HCT116 (cell line): ENCODE measurements around the gene EPHA6. TPM values are rescaled to one million over a fixed set of nuclear protein-coding genes. Genes with fewer than 3 reads are reported as not detected.

Experiments used
- ATAC-seq: fragments of 200-7000 bp; cut with Tn5 transposase; 2 replicates; pipeline ENCODE4 v1.9.1; 2020; ENCODE audit warnings: mild to moderate bottlenecking, moderate library complexity
- BruUV-seq: library from RNA; stranded (reverse); fragments of 400-500 nt; replicated peaks from 2 replicates; lab custom pipeline; 2021; lab: Mats Ljungman, UMichigan
- CTCF ChIA-PET: fragments of 300-600 bp; sonication (Branson Sonifier 250); formaldehyde crosslinking; loops from one replicate; lab custom pipeline; 2021; ENCODE audit warnings: antibody characterized with exemption; lab: Charles Lee
- POLR2A ChIA-PET: fragments of 300-600, 350-600 bp; sonication (Branson Sonifier 250); formaldehyde crosslinking; loops from one replicate; lab custom pipeline; 2021; ENCODE audit warnings: antibody characterized with exemption; lab: Charles Lee
- RAD21 ChIA-PET, 2 experiments: fragments of 300-600 bp; sonication (Branson Sonifier 250); formaldehyde crosslinking; loops; one replicate each; lab custom pipeline; 2023; ENCODE audit warnings: low total read pairs in 2 of 2; ENCODE audit not compliant: uncharacterized antibody in 2 of 2, unreplicated experiment in 2 of 2, low non-redundant PET in 1 of 2; lab: Charles Lee
- DNase-seq: peaks from one replicate; pipeline ENCODE4 v3.0.0-alpha.2; 2010; ENCODE audit warnings: low read depth, low spot score
- H2AFZ ChIP-seq: fragments of 200-600 bp; shearing (Covaris generic), sonication (generic); 2 replicates; pipeline ENCODE4 v1.6.1; 2017; ENCODE audit warnings: low read depth, mixed run types, mixed read lengths, antibody characterized with exemption, low read length; ENCODE audit not compliant: poor library complexity, severe bottlenecking
- H3K27ac ChIP-seq: 2 replicates; pipeline ENCODE4 v1.5.1; 2012; ENCODE audit warnings: low read depth, low read length
- H3K27me3 ChIP-seq: fragments of 200-600 bp; sonication (generic); 2 replicates; pipeline ENCODE4 v1.6.1; 2016; ENCODE audit warnings: mixed run types, low read length, mixed read lengths; ENCODE audit not compliant: insufficient read depth
- H3K36me3 ChIP-seq, 2 experiments: fragments of 200-500 bp in 1 of 2; fragments of 200-600 bp in 1 of 2; sonication (Bioruptor generic) in 1 of 2; sonication (generic) in 1 of 2; 2 replicates each; pipeline versions ENCODE4 v1.5.1 to v1.6.1; 2014 to 2016; ENCODE audit warnings: low read length in 2 of 2, inconsistent platforms in 1 of 2, mixed read lengths in 1 of 2, mixed run types in 1 of 2; ENCODE audit not compliant: insufficient read depth in 2 of 2, control insufficient read depth in 1 of 2
- H3K4me1 ChIP-seq, 2 experiments: fragments of 200-600 bp in 1 of 2; sonication (generic) in 1 of 2; 2 replicates each; pipeline versions ENCODE4 v1.5.1 to v1.6.1; 2012 to 2017; ENCODE audit warnings: low read length in 2 of 2, inconsistent platforms in 1 of 2, mild to moderate bottlenecking in 1 of 2, mixed read lengths in 1 of 2, mixed run types in 1 of 2, moderate library complexity in 1 of 2; ENCODE audit not compliant: insufficient read depth in 2 of 2, control insufficient read depth in 1 of 2
- H3K4me2 ChIP-seq: fragments of 200-600 bp; sonication (generic); 2 replicates; pipeline ENCODE4 v1.6.1; 2017; ENCODE audit warnings: mixed run types, low read length, mixed read lengths
- H3K4me3 ChIP-seq, 2 experiments: fragments of 200-600 bp in 1 of 2; sonication (generic) in 1 of 2; replicated peaks in 1 of 2; 2 replicates each; pipeline ENCODE4 v1.5.1; 2011 to 2016; ENCODE audit warnings: low read length in 2 of 2, control low read depth in 1 of 2, low read depth in 1 of 2, mild to moderate bottlenecking in 1 of 2, mixed read lengths in 1 of 2, mixed run types in 1 of 2
- H3K79me2 ChIP-seq: fragments of 200-600 bp; sonication (generic); 2 replicates; pipeline ENCODE4 v1.6.1; 2017; ENCODE audit warnings: mild to moderate bottlenecking, mixed run types, low read length, moderate library complexity, mixed read lengths; ENCODE audit not compliant: insufficient read depth
- H3K9ac ChIP-seq: fragments of 200-600 bp; sonication (generic); 2 replicates; pipeline ENCODE4 v1.6.1; 2016; ENCODE audit warnings: low read length, mixed read lengths
- H3K9me2 ChIP-seq: fragments of 200-600 bp; sonication (generic), shearing (Covaris generic); 2 replicates; pipeline ENCODE4 v1.6.1; 2017; ENCODE audit warnings: mixed run types, mild to moderate bottlenecking, moderate library complexity; ENCODE audit not compliant: insufficient read depth
- H3K9me3 ChIP-seq, 2 experiments: fragments of 200-500 bp in 1 of 2; fragments of 200-600 bp in 1 of 2; sonication (Bioruptor generic) in 1 of 2; sonication (generic) in 1 of 2; 2 replicates each; pipeline ENCODE4 v1.6.1; 2014 to 2017; ENCODE audit warnings: low read length in 2 of 2, mixed read lengths in 2 of 2, inconsistent platforms in 1 of 2, low read depth in 1 of 2, mild to moderate bottlenecking in 1 of 2, mixed run types in 1 of 2, moderate library complexity in 1 of 2; ENCODE audit not compliant: control insufficient read depth in 1 of 2, insufficient read depth in 1 of 2
- H4K20me1 ChIP-seq: fragments of 200-600 bp; sonication (generic), shearing (Covaris generic); 2 replicates; pipeline ENCODE4 v1.6.1; 2017; ENCODE audit warnings: mixed run types, mild to moderate bottlenecking, moderate library complexity; ENCODE audit not compliant: insufficient read depth
- ATF3 ChIP-seq: IDR thresholded peaks from 2 replicates; pipeline ENCODE4 v1.6.1; 2012
- CEBPB ChIP-seq: IDR thresholded peaks from 2 replicates; pipeline ENCODE4 v1.6.1; 2012; ENCODE audit warnings: low read depth
- EGR1 ChIP-seq: IDR thresholded peaks from 2 replicates; pipeline ENCODE4 v1.6.1; 2012; ENCODE audit warnings: low read depth
- ELF1 ChIP-seq: IDR thresholded peaks from 2 replicates; pipeline ENCODE4 v1.6.1; 2012; ENCODE audit warnings: low read depth, borderline replicate concordance
- EZH2 ChIP-seq: fragments of 200-600 bp; sonication (generic); IDR thresholded peaks from 2 replicates; pipeline ENCODE4 v1.6.1; 2017; ENCODE audit warnings: antibody characterized with exemption, mixed run types
- EZH2phosphoT487 ChIP-seq: fragments of 200-600 bp; IDR thresholded peaks from 2 replicates; pipeline ENCODE4 v1.6.1; 2018; ENCODE audit warnings: antibody characterized with exemption, borderline replicate concordance
- FOSL1 ChIP-seq: IDR thresholded peaks from 2 replicates; pipeline ENCODE4 v1.6.1; 2012; ENCODE audit warnings: low read depth
- JUND ChIP-seq: IDR thresholded peaks from 2 replicates; pipeline ENCODE4 v1.6.1; 2012
- POLR2A ChIP-seq: IDR thresholded peaks from 2 replicates; pipeline ENCODE4 v1.7.0; 2011; ENCODE audit warnings: borderline replicate concordance; ENCODE audit not compliant: insufficient read depth, insufficient read length; ENCODE audit errors: extremely low read depth
- RAD21 ChIP-seq: IDR thresholded peaks from 2 replicates; pipeline ENCODE4 v1.6.1; 2012; ENCODE audit warnings: low read depth, mild to moderate bottlenecking
- SIN3A ChIP-seq: IDR thresholded peaks from 2 replicates; pipeline ENCODE4 v1.6.1; 2012; ENCODE audit warnings: low read depth
- SRF ChIP-seq: IDR thresholded peaks from 2 replicates; pipeline ENCODE4 v1.6.1; 2012; ENCODE audit warnings: low read depth
- TCF7L2 ChIP-seq: IDR thresholded peaks from 2 replicates; pipeline ENCODE4 v1.7.0; 2011; ENCODE audit warnings: borderline replicate concordance, inconsistent platforms; ENCODE audit not compliant: insufficient read depth, insufficient read length; ENCODE audit errors: extremely low read depth
- YY1 ChIP-seq: IDR thresholded peaks from 2 replicates; pipeline ENCODE4 v1.6.1; 2011; ENCODE audit warnings: low read length, low read depth, moderate library complexity, mild to moderate bottlenecking; ENCODE audit not compliant: insufficient replicate concordance; ENCODE audit errors: extremely low read depth
- ZFX ChIP-seq: fragments of 450-650 bp; IDR thresholded peaks from 2 replicates; pipeline ENCODE4 v1.6.1; 2017
- intact Hi-C: fragments of 100-400 bp; cut with micrococcal nuclease; formaldehyde crosslinking; loops from 2 replicates; pipeline ENCODE4 v1.10.0; 2022
- total RNA-seq: library from RNA; stranded (reverse); gene quantifications from one replicate; pipeline ENCODE4 v1.2.1, GENCODE V29; 2021; ENCODE audit not compliant: unreplicated experiment
- TF ChIP-seq, protein P1 (sequence below): IDR thresholded peaks from 2 replicates; pipeline ENCODE4 v1.6.1; 2012; ENCODE audit warnings: low read depth
- TF ChIP-seq, protein P2 (sequence below): IDR thresholded peaks from 2 replicates; pipeline ENCODE4 v1.6.1; 2011; ENCODE audit warnings: mild to moderate bottlenecking, low read length, moderate library complexity; ENCODE audit not compliant: insufficient replicate concordance; ENCODE audit errors: extremely low read depth

Gene EPHA6
- total RNA-seq, 1 experiment from 2014 or later: not detected

GRCh38 chr3:97278506-97278905, 464.1 kb downstream of the EPHA6 start:
- no peak overlapping the region for H3K4me3 ChIP-seq
- no peaks in the 10 kb centered on the region for H3K27me3 ChIP-seq
- no peaks in the 10 kb centered on the region; a peak in 1 of 4 replicates for H3K9me3 ChIP-seq
- no peak overlapping the region for H2AFZ ChIP-seq
- no peak overlapping the region for H3K4me2 ChIP-seq
- DNase-seq (no peak), ATAC-seq (no peak)
- no TSS peak for BruUV-seq
- ChIA-PET POLR2A (no interaction called here), CTCF (no interaction called here), RAD21 (no interaction called here)
- intact Hi-C loops: no loop called here
- H3K9me2 ChIP-seq: no peaks in the 10 kb centered on the region
- TF ChIP-seq CEBPB (no peak), EGR1 (no peak), TCF7L2 (no peak), YY1 (no peak), POLR2A (no peak), ELF1 (no peak), ATF3 (no peak), RAD21 (no peak), ZFX (no peak), EZH2phosphoT487 (no peak), FOSL1 (no peak), SRF (no peak), SIN3A (no peak), JUND (no peak), EZH2 (no peak)
- TF ChIP-seq, protein P1, sequence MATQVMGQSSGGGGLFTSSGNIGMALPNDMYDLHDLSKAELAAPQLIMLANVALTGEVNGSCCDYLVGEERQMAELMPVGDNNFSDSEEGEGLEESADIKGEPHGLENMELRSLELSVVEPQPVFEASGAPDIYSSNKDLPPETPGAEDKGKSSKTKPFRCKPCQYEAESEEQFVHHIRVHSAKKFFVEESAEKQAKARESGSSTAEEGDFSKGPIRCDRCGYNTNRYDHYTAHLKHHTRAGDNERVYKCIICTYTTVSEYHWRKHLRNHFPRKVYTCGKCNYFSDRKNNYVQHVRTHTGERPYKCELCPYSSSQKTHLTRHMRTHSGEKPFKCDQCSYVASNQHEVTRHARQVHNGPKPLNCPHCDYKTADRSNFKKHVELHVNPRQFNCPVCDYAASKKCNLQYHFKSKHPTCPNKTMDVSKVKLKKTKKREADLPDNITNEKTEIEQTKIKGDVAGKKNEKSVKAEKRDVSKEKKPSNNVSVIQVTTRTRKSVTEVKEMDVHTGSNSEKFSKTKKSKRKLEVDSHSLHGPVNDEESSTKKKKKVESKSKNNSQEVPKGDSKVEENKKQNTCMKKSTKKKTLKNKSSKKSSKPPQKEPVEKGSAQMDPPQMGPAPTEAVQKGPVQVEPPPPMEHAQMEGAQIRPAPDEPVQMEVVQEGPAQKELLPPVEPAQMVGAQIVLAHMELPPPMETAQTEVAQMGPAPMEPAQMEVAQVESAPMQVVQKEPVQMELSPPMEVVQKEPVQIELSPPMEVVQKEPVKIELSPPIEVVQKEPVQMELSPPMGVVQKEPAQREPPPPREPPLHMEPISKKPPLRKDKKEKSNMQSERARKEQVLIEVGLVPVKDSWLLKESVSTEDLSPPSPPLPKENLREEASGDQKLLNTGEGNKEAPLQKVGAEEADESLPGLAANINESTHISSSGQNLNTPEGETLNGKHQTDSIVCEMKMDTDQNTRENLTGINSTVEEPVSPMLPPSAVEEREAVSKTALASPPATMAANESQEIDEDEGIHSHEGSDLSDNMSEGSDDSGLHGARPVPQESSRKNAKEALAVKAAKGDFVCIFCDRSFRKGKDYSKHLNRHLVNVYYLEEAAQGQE: no peak
- TF ChIP-seq, protein P2, sequence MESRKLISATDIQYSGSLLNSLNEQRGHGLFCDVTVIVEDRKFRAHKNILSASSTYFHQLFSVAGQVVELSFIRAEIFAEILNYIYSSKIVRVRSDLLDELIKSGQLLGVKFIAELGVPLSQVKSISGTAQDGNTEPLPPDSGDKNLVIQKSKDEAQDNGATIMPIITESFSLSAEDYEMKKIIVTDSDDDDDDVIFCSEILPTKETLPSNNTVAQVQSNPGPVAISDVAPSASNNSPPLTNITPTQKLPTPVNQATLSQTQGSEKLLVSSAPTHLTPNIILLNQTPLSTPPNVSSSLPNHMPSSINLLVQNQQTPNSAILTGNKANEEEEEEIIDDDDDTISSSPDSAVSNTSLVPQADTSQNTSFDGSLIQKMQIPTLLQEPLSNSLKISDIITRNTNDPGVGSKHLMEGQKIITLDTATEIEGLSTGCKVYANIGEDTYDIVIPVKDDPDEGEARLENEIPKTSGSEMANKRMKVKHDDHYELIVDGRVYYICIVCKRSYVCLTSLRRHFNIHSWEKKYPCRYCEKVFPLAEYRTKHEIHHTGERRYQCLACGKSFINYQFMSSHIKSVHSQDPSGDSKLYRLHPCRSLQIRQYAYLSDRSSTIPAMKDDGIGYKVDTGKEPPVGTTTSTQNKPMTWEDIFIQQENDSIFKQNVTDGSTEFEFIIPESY: no peak
- no peaks in the 10 kb centered on the region for H3K4me1 ChIP-seq
- no peaks in the 10 kb centered on the region for H3K79me2 ChIP-seq
- no peak overlapping the region for H3K27ac ChIP-seq
- no peak overlapping the region for H3K9ac ChIP-seq
- no peaks in the 10 kb centered on the region for H3K36me3 ChIP-seq
- H4K20me1 ChIP-seq: no peaks in the 10 kb centered on the region
